ENCODE measurements around the gene LY6G5C.

Gene LY6G5C, protein sequence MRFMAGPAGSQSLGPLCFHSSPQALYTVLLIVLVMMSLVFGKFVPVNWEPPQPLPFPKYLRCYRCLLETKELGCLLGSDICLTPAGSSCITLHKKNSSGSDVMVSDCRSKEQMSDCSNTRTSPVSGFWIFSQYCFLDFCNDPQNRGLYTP

DNA sequence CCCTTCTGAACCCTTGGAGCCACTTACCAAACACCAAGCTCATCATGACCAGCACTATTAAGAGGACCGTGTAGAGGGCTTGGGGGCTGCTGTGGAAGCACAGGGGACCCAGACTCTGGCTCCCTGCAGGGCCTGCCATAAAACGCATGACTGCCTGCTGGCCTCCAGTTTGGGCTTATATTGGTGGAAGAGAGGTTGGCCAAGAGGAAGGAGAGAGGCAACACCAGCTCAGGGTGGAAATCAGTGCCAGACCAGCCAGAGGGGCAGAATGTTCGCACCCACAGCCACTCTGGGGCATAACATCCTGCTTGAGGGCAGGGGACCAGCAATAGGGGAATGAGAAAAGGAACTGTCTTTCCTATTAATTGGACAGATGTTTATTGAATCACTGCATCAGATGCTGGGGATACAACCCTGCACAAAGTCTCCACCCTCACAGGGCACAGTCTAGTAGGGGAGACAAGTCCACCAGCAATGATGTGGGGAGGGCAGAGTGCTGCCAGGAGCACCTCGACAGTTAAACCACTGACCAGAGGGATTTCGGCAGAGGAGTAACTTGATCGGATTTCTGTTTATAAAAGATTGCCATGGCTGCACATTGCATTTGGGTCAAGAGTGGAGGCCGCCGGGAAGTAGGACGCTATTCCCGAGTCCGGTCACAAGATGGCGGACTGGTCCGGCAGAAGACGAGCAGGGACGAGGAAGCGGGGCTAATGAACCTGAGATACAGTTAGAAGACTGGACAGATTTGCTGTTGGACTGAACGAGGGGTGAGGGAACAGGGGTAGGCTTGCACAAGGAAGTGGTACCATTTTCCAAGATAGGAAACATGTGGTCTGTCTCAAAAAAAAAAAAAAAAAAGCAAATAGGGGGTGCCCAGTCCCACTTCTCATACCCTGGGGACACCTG is at the start of gene LY6G5C:
TSS of gene LY6G5C (minus strand) at position 842 of the 909 bp plus-strand sequence. CDS start at position 148, 694 bp downstream.
- peaks cover 5 to 12% of the 10 kb centered on the region in 2 donors for H3K36me3 ChIP-seq (ENCODE audit: control insufficient read depth in 1 of 2, insufficient read depth in 2 of 2, low read length in 2 of 2)
- no peaks in the 10 kb centered on the region for H3K27me3 ChIP-seq (ENCODE audit: low read depth, low read length)
- H3K4me1 ChIP-seq (ENCODE audit: control insufficient read depth in 1 of 2, insufficient read depth in 2 of 2, low read length in 2 of 2), result peaks cover 0 to 11% of the 10 kb centered on the region in 2 donors
- no peaks in the 10 kb centered on the region for H3K9me3 ChIP-seq (ENCODE audit: control insufficient read depth in 1 of 2, low read length in 2 of 2)
- peak within 1 kb of the TSS; percentile 31 for H3K27ac ChIP-seq (ENCODE audit: low read length)
- H3K4me3 ChIP-seq (ENCODE audit: low read depth in 1 of 2, low read length in 2 of 2), result peak within 1 kb of the TSS; percentile 66 to 76

DNA sequence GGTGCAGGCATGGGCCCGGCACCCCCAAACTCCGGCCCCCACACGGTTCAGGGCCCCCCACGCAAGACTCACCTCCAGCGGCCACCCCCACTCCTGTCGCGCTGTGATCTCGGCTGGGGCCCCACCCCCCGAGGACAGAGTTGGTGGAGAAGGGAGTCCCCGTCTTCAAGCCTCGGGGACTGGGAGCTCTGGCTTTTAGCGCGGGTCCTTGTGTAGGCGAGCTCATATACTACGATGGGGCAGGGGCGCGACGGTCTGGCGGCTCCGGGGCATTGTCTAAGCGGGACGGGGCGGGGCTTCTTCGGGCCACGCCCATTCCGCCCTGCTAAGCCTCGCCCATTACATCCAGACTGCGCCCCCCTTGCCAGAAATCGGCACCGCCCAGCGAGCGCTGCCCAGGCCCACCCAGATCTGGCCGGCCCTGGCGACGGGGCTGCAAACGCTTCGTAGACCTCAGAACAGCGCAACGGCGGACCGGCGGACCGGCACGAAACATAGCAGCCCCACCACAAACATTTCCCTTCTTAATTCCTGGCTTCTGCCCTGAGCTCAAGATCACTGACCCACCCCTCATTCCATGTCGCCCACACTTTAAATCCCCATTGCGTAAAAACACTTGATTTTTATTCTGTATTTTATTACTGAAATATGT is 49.2 kb upstream of the LY6G5C start:
- Histone ChIP-seq H3K4me3 (ENCODE audit: low read depth in 1 of 2, low read length in 2 of 2) (peak overlapping the region; percentile 85 to 86), H3K9me3 (ENCODE audit: control insufficient read depth in 1 of 2, low read length in 2 of 2) (no peaks in the 10 kb centered on the region), H3K27ac (ENCODE audit: low read length) (peak overlapping the region; percentile 88), H3K4me1 (ENCODE audit: control insufficient read depth in 1 of 2, insufficient read depth in 2 of 2, low read length in 2 of 2) (peaks cover 4 to 47% of the 10 kb centered on the region in 2 donors), H3K27me3 (ENCODE audit: low read depth, low read length) (no peaks in the 10 kb centered on the region), H3K36me3 (ENCODE audit: control insufficient read depth in 1 of 2, insufficient read depth in 2 of 2, low read length in 2 of 2) (peaks cover 35 to 56% of the 10 kb centered on the region in 2 donors)

DNA sequence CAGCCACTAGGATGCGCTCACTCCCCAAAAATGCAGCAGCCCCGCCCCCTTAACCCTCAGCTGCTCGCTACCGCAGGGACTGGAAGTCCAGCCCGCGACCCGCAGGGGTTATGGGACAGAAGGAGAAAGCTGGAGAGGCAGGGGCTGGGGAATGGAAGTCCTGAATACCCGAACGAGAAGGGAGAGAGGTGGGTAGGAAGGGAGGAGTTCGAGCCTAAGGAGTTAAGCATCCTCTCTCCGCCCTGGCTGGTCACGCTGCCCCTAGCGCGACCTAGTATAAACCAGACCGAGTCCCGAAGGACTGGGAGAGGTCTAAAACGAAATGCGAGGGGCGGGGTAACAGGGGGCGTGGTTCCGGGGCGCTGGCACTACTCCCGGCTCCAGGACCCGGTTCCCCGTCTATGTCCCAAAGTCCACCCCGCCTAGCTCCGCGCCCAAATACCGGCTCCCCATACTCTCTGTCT is 48.7 kb upstream of the LY6G5C start:
- H3K9me3 ChIP-seq (ENCODE audit: control insufficient read depth in 1 of 2, low read length in 2 of 2), result no peaks in the 10 kb centered on the region

DNA sequence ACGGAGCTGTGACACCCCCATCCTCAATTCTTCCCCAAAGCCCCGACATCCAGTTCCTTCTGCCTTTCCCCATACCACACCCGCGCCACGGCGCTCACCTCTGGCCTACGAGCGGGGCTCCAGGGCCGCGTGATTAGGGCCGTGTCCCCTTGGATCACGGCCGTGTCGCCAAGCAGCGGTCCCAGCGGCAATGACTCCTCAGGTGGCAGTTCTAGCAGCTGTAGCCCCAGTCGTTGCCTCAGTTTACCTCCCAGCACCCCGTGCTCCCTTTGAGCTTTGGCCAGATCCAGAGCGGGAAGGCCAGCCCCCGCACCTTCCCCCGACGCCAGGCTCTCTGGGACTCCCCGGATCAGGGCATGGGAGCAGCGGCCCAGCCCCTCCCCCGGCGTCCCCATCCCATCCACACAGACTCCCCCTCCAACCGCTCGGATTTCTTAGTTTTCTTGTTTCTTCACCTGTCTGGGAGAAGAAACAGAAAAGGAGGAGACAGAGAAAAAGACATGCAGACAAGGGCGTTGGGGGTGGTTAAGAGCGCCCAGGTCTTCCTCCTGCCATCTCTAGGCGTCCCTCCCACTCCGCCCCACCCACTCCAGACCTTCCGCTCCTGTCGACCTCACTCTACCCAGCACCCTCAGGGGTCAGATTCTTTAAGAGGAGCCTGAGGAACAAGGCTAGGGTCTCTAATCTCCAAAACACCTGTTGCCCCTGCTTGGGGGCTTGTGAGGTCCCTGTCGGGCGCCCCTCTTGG is 48.1 kb upstream of the LY6G5C start, which contains the start of gene DDAH2:
TSS of gene DDAH2 (minus strand) at position 533 of the 748 bp plus-strand sequence. CDS start at position 395, 138 bp downstream.
- Histone ChIP-seq H3K9me3 (ENCODE audit: control insufficient read depth in 1 of 2, low read length in 2 of 2) (no peaks in the 10 kb centered on the region), H3K4me1 (ENCODE audit: control insufficient read depth in 1 of 2, insufficient read depth in 2 of 2, low read length in 2 of 2) (peaks cover 0 to 39% of the 10 kb centered on the region in 2 donors), H3K27ac (ENCODE audit: low read length) (peak within 1 kb of the TSS; percentile 88), H3K36me3 (ENCODE audit: control insufficient read depth in 1 of 2, insufficient read depth in 2 of 2, low read length in 2 of 2) (peaks cover 29 to 47% of the 10 kb centered on the region in 2 donors), H3K27me3 (ENCODE audit: low read depth, low read length) (no peaks in the 10 kb centered on the region), H3K4me3 (ENCODE audit: low read depth in 1 of 2, low read length in 2 of 2) (peak within 1 kb of the TSS; percentile 85 to 86)

More for the DNA sequence above, 48.7 kb upstream of the LY6G5C start:
- Histone ChIP-seq H3K36me3 (ENCODE audit: control insufficient read depth in 1 of 2, insufficient read depth in 2 of 2, low read length in 2 of 2) (peaks cover 35 to 53% of the 10 kb centered on the region in 2 donors), H3K4me3 (ENCODE audit: low read depth in 1 of 2, low read length in 2 of 2) (peak overlapping the region; percentile 85 to 86), H3K4me1 (ENCODE audit: control insufficient read depth in 1 of 2, insufficient read depth in 2 of 2, low read length in 2 of 2) (peaks cover 4 to 45% of the 10 kb centered on the region in 2 donors), H3K27me3 (ENCODE audit: low read depth, low read length) (no peaks in the 10 kb centered on the region), H3K27ac (ENCODE audit: low read length) (peak overlapping the region; percentile 88)

DNA sequence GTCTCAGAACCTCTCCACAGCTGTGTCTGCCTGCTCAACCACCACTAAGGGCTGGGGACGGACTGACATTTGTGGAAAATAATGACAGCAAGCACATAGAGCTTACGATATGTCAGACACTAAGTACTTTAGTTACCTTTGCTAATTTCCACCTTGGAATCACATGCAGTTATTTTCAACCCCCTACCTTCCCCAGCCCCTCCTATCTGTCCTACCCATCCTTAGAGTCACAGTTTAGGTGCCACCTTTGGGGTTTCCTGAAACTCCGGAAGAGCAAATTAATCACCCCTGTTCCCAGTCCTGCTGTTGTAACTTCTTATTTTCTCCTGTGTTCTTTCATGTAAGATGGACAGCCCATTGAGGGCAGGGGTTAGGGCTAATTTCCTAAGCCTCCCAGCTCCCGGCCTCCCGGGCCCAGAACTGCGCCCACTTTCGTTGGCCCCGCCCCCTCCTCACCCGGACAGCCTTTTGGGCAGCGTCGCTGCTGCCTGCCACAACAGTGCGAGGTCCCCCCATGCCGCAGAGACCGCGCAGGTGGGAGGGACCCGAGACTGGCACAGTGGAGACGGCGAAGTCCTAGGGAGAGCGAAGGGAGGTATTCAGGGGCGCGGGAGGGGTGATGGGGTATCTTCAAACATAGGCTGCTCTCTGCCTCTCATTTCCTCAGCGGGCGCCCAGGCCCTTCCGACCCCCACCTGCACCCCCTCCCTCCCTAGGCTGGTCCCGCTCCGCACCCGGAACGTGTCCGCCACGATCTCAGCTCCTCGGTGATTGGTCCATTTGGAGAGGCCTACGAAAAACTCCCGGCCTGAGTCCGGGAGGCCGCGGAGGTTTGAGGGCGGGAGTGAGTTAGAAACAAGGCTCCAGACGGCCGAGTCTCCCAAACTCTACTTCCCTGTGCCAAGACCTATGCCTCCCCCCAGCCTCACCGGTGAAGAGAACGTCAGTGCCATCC is 47.1 kb upstream of the LY6G5C start:
- Histone ChIP-seq H3K27me3 (ENCODE audit: low read depth, low read length) (no peaks in the 10 kb centered on the region), H3K9me3 (ENCODE audit: control insufficient read depth in 1 of 2, low read length in 2 of 2) (no peaks in the 10 kb centered on the region), H3K4me3 (ENCODE audit: low read depth in 1 of 2, low read length in 2 of 2) (peak overlapping the region; percentile 85 to 86), H3K4me1 (ENCODE audit: control insufficient read depth in 1 of 2, insufficient read depth in 2 of 2, low read length in 2 of 2) (peaks cover 0 to 29% of the 10 kb centered on the region in 2 donors), H3K27ac (ENCODE audit: low read length) (peak overlapping the region; percentile 88), H3K36me3 (ENCODE audit: control insufficient read depth in 1 of 2, insufficient read depth in 2 of 2, low read length in 2 of 2) (peaks cover 20 to 38% of the 10 kb centered on the region in 2 donors)

DNA sequence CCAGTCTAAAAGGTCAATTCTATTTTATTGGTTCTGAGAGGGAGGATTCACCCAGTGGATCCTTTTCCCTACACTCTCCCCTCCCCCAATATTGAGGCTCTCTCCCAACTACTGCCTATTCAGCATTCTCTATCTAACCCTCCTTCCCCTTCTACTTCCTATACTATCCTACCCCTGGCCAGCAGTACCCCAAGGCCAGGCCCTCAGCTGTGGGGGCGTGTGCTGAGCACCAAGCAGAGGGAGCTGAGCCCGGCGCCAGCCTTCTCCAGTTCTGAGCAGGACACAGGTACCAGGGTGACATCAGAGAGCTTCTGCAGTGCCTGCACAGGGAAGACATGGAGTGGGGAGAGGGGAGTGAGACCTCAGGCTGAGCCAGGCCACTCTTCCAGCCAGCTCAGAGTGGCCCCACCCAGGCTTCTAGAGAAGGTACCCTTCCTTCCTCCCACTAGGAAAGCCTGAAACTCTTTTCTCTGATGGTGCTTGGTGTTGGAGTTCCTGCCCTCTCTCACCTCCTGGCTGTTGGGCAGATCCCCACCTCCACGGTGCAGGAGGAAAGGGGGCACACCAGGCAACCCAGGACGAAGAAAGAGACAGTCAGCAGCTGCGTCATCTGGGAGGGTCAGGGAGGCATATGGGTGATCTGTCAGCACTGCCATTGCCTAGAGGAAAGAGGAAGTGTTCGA is 46.3 kb upstream of the LY6G5C start:
- Histone ChIP-seq H3K27me3 (ENCODE audit: low read depth, low read length) (no peaks in the 10 kb centered on the region), H3K36me3 (ENCODE audit: control insufficient read depth in 1 of 2, insufficient read depth in 2 of 2, low read length in 2 of 2) (peaks cover 16 to 32% of the 10 kb centered on the region in 2 donors), H3K9me3 (ENCODE audit: control insufficient read depth in 1 of 2, low read length in 2 of 2) (no peaks in the 10 kb centered on the region), H3K4me1 (ENCODE audit: control insufficient read depth in 1 of 2, insufficient read depth in 2 of 2, low read length in 2 of 2) (peaks cover 0 to 25% of the 10 kb centered on the region in 2 donors), H3K4me3 (ENCODE audit: low read depth in 1 of 2, low read length in 2 of 2) (no peak overlapping the region), H3K27ac (ENCODE audit: low read length) (peak overlapping the region; percentile 67)

DNA sequence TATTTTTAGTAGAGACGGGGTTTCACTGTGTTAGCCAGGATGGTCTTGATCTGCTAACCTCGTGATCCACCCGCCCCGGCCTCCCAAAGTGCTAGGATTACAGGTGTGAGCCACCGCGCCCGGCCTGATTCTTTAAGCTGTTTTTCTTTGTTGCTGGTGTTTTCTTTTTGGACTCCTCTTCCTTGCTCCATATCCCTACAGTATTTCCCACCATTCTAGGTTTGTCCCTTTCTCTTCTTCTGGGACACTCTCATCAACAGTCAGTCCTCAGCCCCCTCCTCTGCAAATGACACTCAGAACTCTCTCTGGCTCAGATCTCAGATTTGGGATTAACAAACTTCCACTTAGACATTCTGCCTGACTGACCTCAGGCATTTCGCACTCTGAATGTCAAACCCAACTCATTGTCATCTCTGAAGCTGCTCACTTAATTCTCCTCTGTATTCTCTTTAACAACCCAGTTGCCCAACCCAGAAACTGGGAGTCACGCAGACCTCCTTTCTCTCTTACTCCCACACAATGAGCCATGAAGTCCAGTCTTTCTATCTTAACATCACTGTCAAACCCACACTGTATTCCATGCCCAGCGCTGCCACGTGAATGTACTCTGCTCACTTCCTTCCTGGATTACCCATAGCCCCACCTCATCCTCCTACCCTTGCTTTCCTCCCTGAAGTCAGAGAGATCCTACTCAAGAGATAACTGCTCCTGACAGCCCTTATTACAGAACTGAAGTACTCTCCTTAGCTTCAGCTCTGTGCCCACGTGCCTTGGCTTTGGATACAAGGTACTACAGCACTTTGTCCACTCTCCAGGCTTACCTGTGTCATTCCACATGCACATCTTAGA is 44.9 kb upstream of the LY6G5C start:
- Histone ChIP-seq H3K9me3 (ENCODE audit: control insufficient read depth in 1 of 2, low read length in 2 of 2) (no peaks in the 10 kb centered on the region), H3K27me3 (ENCODE audit: low read depth, low read length) (no peaks in the 10 kb centered on the region), H3K36me3 (ENCODE audit: control insufficient read depth in 1 of 2, insufficient read depth in 2 of 2, low read length in 2 of 2) (peaks cover 2 to 21% of the 10 kb centered on the region in 2 donors), H3K27ac (ENCODE audit: low read length) (no peak overlapping the region), H3K4me1 (ENCODE audit: control insufficient read depth in 1 of 2, insufficient read depth in 2 of 2, low read length in 2 of 2) (peaks cover 0 to 18% of the 10 kb centered on the region in 2 donors), H3K4me3 (ENCODE audit: low read depth in 1 of 2, low read length in 2 of 2) (no peak overlapping the region)

DNA sequence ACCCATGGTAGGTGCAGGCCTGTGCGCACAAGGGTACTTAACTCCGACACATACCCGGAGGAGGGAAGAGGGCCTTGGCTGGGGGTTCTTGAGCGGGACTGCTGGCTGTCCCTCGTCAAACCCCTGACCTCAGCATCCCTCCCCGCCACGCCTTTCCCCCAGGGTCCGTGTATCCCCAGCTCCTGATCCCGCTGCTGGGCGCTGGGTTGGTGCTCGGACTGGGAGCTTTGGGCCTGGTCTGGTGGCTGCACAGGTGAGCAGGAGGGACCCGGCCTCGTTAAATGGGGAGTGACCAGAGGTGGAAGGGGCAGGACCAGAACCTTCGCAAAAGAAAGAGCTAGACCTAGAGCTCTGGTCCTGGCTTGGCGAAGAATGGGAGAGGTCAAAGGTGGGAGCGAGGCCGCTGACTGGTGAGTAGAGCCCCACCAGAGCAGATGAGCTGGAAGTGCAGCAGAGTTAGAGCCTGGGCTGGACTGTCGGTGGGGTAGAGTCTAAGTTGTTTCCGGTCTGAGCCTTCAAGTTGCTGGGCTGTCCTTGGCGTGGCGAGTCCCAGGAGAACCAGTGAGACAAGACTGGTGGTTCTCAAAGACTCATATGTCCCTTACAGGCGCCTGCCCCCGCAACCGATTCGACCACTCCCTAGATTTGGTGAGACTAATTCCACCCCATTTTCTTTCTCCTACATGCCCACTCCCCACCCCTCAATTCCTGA is 43.3 kb upstream of the LY6G5C start:
- H3K27ac ChIP-seq (ENCODE audit: low read length), result no peak overlapping the region

More for the DNA sequence above, 43.3 kb upstream of the LY6G5C start:
- Histone ChIP-seq H3K4me1 (ENCODE audit: control insufficient read depth in 1 of 2, insufficient read depth in 2 of 2, low read length in 2 of 2) (peaks cover 0 to 14% of the 10 kb centered on the region in 2 donors), H3K27me3 (ENCODE audit: low read depth, low read length) (no peaks in the 10 kb centered on the region), H3K4me3 (ENCODE audit: low read depth in 1 of 2, low read length in 2 of 2) (no peak overlapping the region), H3K9me3 (ENCODE audit: control insufficient read depth in 1 of 2, low read length in 2 of 2) (no peaks in the 10 kb centered on the region), H3K36me3 (ENCODE audit: control insufficient read depth in 1 of 2, insufficient read depth in 2 of 2, low read length in 2 of 2) (peaks cover 0 to 18% of the 10 kb centered on the region in 2 donors)
